Prostate gland (tissue), 2 donors: ENCODE measurements around the gene CAPRIN1.

Source experiments
- CTCF ChIP-seq, 4 experiments: fragments of 200-600 bp in 2 of 4; fragments of 450-650 bp in 2 of 4; sonication (generic) in 2 of 4; IDR thresholded peaks; 1 replicate in 3 of 4; 2 replicates in 1 of 4; pipeline ENCODE4 v1.5.1; 2016 to 2019; ENCODE audit warnings: antibody characterized with exemption in 4 of 4, mild to moderate bottlenecking in 2 of 4, moderate library complexity in 2 of 4
- POLR2A ChIP-seq: fragments of 450-650 bp; IDR thresholded peaks from one replicate; pipeline ENCODE4 v1.6.1; 2016; ENCODE audit warnings: antibody characterized with exemption, mild to moderate bottlenecking
- POLR2AphosphoS5 ChIP-seq: sonication (generic); formaldehyde crosslinking; IDR thresholded peaks from one replicate; pipeline ENCODE4 v1.6.1; 2017; ENCODE audit warnings: antibody characterized with exemption

GRCh38 chr11:34114471-34114870, 62.9 kb downstream of the CAPRIN1 start:
- TF ChIP-seq POLR2A = no peak
- TF ChIP-seq CTCF (IDR thresholded peaks at IDR 0.05) = no peak
- no peak for TF ChIP-seq POLR2AphosphoS5
